SK-N-SH treated with all-trans-retinoic acid at 6 μM for 48 hours (cell line): ENCODE results near the gene SLC41A3.

Experiments
- ATAC-seq: fragments of 200-7000 bp; cut with Tn5 transposase; 3 replicates; pipeline ENCODE4 v1.9.1; 2020; ENCODE audit warnings: mild to moderate bottlenecking, moderate library complexity
- ARNTL ChIP-seq: fragments of 450-650 bp; formaldehyde crosslinking; IDR thresholded peaks from 2 replicates; pipeline ENCODE4 v1.5.0; 2020; ENCODE audit warnings: low read depth, mild to moderate bottlenecking, moderate library complexity, borderline replicate concordance
- BACH2 ChIP-seq: fragments of 250-450 bp; sonication (Bioruptor Pico); IDR thresholded peaks from 2 replicates; pipeline ENCODE4 v1.9.0; 2021; ENCODE audit warnings: mild to moderate bottlenecking, borderline replicate concordance
- ESRRG ChIP-seq: fragments of 250-450 bp; sonication (Bioruptor Pico); IDR thresholded peaks from 2 replicates; pipeline ENCODE4 v1.6.1; 2021; ENCODE audit warnings: mild to moderate bottlenecking
- GLIS3 ChIP-seq: fragments of 250-450 bp; sonication (Bioruptor Pico); IDR thresholded peaks from 2 replicates; pipeline ENCODE4 v1.5.0; 2020; ENCODE audit warnings: mild to moderate bottlenecking, moderate library complexity
- ISL1 ChIP-seq: fragments of 250-450 bp; sonication (Bioruptor Pico); IDR thresholded peaks from 2 replicates; pipeline ENCODE4 v2.1.2; 2022; ENCODE audit warnings: mild to moderate bottlenecking, moderate library complexity
- OSR1 ChIP-seq: fragments of 250-450 bp; sonication (Bioruptor Pico); IDR thresholded peaks from 2 replicates; pipeline ENCODE4 v1.8.0; 2022; ENCODE audit warnings: moderate library complexity, mild to moderate bottlenecking, inconsistent platforms
- PPARA ChIP-seq: fragments of 250-450 bp; sonication (Bioruptor Pico); IDR thresholded peaks from 2 replicates; pipeline ENCODE4 v1.5.0; 2020; ENCODE audit warnings: mild to moderate bottlenecking, borderline replicate concordance
- SNAI2 ChIP-seq: fragments of 250-450 bp; sonication (Bioruptor Pico); IDR thresholded peaks from 2 replicates; pipeline ENCODE4 v1.5.0; 2020; ENCODE audit warnings: mild to moderate bottlenecking, moderate library complexity
- TCF4 ChIP-seq: fragments of 250-450 bp; sonication (Bioruptor Pico); IDR thresholded peaks from 2 replicates; pipeline ENCODE4 v1.8.0; 2021; ENCODE audit warnings: mild to moderate bottlenecking, moderate library complexity, borderline replicate concordance
- TOX ChIP-seq: fragments of 250-450 bp; sonication (Bioruptor Pico); IDR thresholded peaks from 2 replicates; pipeline ENCODE4 v1.8.0; 2021; ENCODE audit warnings: mild to moderate bottlenecking, moderate library complexity, borderline replicate concordance
- ZC3H10 ChIP-seq: fragments of 250-450 bp; sonication (Bioruptor Pico); IDR thresholded peaks from 2 replicates; pipeline ENCODE4 v1.5.1; 2021; ENCODE audit warnings: mild to moderate bottlenecking, moderate library complexity
- ZFP30 ChIP-seq: fragments of 450-650 bp; formaldehyde crosslinking; IDR thresholded peaks from 2 replicates; pipeline ENCODE4 v1.5.0; 2022; ENCODE audit warnings: mild to moderate bottlenecking, moderate library complexity
- ZNF565 ChIP-seq: fragments of 450-650 bp; formaldehyde crosslinking; conservative IDR thresholded peaks from 2 replicates; pipeline ENCODE4 v1.5.0; 2020; ENCODE audit warnings: low read depth, mild to moderate bottlenecking, moderate library complexity
- ZNF70 ChIP-seq: fragments of 450-650 bp; formaldehyde crosslinking; IDR thresholded peaks from 2 replicates; pipeline ENCODE4 v1.5.0; 2020; ENCODE audit warnings: mild to moderate bottlenecking, moderate library complexity
- ZNF8 ChIP-seq: fragments of 450-650 bp; formaldehyde crosslinking; IDR thresholded peaks from 2 replicates; pipeline ENCODE4 v1.5.0; 2020; ENCODE audit warnings: mild to moderate bottlenecking, moderate library complexity
- TF ChIP-seq, protein P1 (sequence below): fragments of 250-450 bp; sonication (Bioruptor Pico); IDR thresholded peaks from 2 replicates; pipeline ENCODE4 v1.5.0; 2020; ENCODE audit warnings: mild to moderate bottlenecking, moderate library complexity
- TF ChIP-seq, protein P2 (sequence below): fragments of 250-450 bp; sonication (Bioruptor Pico); IDR thresholded peaks from 2 replicates; pipeline ENCODE4 v1.5.1; 2020; ENCODE audit warnings: low read depth, mild to moderate bottlenecking, moderate library complexity
- TF ChIP-seq, protein P3 (sequence below): fragments of 250-450 bp; sonication (Bioruptor Pico); IDR thresholded peaks from 2 replicates; pipeline ENCODE4 v1.8.0; 2020; ENCODE audit warnings: mild to moderate bottlenecking, moderate library complexity, borderline replicate concordance
- TF ChIP-seq, protein P4 (sequence below): fragments of 250-450 bp; sonication (Bioruptor Pico); IDR thresholded peaks from 2 replicates; pipeline ENCODE4 v1.8.0; 2021; ENCODE audit warnings: low read depth, mild to moderate bottlenecking, moderate library complexity, borderline replicate concordance

The SLC41A3 gene

DNA sequence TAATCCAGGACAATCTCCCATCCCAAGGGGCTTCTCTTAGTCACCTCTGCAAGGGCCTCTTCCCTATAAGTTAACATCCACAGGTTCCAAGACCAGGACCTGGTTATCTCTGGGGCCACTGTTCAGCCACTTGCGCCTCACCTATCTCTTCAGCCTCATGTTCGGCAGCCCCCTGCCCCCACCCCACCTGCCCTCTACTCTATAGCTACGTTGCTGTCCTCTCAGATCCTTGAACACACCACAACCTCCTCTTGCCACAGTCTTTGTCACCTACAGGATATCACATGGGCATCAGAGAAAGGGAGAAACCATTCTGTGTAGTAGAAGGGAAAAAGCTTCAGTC lies 33.9 kb downstream of the SLC41A3 start:
- TF ChIP-seq ZFP30 (CRISPR knock-in tag): no peak
- TF ChIP-seq, protein P1, sequence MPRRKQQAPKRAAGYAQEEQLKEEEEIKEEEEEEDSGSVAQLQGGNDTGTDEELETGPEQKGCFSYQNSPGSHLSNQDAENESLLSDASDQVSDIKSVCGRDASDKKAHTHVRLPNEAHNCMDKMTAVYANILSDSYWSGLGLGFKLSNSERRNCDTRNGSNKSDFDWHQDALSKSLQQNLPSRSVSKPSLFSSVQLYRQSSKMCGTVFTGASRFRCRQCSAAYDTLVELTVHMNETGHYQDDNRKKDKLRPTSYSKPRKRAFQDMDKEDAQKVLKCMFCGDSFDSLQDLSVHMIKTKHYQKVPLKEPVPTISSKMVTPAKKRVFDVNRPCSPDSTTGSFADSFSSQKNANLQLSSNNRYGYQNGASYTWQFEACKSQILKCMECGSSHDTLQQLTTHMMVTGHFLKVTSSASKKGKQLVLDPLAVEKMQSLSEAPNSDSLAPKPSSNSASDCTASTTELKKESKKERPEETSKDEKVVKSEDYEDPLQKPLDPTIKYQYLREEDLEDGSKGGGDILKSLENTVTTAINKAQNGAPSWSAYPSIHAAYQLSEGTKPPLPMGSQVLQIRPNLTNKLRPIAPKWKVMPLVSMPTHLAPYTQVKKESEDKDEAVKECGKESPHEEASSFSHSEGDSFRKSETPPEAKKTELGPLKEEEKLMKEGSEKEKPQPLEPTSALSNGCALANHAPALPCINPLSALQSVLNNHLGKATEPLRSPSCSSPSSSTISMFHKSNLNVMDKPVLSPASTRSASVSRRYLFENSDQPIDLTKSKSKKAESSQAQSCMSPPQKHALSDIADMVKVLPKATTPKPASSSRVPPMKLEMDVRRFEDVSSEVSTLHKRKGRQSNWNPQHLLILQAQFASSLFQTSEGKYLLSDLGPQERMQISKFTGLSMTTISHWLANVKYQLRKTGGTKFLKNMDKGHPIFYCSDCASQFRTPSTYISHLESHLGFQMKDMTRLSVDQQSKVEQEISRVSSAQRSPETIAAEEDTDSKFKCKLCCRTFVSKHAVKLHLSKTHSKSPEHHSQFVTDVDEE: no peak
- TF ChIP-seq, protein P2, sequence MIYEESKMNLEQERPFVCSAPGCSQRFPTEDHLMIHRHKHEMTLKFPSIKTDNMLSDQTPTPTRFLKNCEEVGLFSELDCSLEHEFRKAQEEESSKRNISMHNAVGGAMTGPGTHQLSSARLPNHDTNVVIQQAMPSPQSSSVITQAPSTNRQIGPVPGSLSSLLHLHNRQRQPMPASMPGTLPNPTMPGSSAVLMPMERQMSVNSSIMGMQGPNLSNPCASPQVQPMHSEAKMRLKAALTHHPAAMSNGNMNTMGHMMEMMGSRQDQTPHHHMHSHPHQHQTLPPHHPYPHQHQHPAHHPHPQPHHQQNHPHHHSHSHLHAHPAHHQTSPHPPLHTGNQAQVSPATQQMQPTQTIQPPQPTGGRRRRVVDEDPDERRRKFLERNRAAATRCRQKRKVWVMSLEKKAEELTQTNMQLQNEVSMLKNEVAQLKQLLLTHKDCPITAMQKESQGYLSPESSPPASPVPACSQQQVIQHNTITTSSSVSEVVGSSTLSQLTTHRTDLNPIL (CRISPR knock-in tag): no peak
- no peak for TF ChIP-seq ZNF8 (CRISPR knock-in tag)
- no peak for TF ChIP-seq OSR1 (CRISPR knock-in tag)
- no peak for TF ChIP-seq PPARA (CRISPR knock-in tag)
- no peak for TF ChIP-seq ARNTL (CRISPR knock-in tag)
- TF ChIP-seq ZNF70 (CRISPR knock-in tag): no peak
- TF ChIP-seq, protein P3, sequence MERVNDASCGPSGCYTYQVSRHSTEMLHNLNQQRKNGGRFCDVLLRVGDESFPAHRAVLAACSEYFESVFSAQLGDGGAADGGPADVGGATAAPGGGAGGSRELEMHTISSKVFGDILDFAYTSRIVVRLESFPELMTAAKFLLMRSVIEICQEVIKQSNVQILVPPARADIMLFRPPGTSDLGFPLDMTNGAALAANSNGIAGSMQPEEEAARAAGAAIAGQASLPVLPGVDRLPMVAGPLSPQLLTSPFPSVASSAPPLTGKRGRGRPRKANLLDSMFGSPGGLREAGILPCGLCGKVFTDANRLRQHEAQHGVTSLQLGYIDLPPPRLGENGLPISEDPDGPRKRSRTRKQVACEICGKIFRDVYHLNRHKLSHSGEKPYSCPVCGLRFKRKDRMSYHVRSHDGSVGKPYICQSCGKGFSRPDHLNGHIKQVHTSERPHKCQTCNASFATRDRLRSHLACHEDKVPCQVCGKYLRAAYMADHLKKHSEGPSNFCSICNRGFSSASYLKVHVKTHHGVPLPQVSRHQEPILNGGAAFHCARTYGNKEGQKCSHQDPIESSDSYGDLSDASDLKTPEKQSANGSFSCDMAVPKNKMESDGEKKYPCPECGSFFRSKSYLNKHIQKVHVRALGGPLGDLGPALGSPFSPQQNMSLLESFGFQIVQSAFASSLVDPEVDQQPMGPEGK (CRISPR knock-in tag): no peak
- TF ChIP-seq, protein P4, sequence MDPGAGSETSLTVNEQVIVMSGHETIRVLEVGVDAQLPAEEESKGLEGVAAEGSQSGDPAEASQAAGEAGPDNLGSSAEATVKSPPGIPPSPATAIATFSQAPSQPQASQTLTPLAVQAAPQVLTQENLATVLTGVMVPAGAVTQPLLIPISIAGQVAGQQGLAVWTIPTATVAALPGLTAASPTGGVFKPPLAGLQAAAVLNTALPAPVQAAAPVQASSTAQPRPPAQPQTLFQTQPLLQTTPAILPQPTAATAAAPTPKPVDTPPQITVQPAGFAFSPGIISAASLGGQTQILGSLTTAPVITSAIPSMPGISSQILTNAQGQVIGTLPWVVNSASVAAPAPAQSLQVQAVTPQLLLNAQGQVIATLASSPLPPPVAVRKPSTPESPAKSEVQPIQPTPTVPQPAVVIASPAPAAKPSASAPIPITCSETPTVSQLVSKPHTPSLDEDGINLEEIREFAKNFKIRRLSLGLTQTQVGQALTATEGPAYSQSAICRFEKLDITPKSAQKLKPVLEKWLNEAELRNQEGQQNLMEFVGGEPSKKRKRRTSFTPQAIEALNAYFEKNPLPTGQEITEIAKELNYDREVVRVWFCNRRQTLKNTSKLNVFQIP (CRISPR knock-in tag): no peak
- no peak for TF ChIP-seq TOX (CRISPR knock-in tag)
- TF ChIP-seq BACH2: no peak
- no peak for TF ChIP-seq ZC3H10 (CRISPR knock-in tag)
- TF ChIP-seq ISL1 (CRISPR knock-in tag): no peak
- no peak for ATAC-seq

DNA sequence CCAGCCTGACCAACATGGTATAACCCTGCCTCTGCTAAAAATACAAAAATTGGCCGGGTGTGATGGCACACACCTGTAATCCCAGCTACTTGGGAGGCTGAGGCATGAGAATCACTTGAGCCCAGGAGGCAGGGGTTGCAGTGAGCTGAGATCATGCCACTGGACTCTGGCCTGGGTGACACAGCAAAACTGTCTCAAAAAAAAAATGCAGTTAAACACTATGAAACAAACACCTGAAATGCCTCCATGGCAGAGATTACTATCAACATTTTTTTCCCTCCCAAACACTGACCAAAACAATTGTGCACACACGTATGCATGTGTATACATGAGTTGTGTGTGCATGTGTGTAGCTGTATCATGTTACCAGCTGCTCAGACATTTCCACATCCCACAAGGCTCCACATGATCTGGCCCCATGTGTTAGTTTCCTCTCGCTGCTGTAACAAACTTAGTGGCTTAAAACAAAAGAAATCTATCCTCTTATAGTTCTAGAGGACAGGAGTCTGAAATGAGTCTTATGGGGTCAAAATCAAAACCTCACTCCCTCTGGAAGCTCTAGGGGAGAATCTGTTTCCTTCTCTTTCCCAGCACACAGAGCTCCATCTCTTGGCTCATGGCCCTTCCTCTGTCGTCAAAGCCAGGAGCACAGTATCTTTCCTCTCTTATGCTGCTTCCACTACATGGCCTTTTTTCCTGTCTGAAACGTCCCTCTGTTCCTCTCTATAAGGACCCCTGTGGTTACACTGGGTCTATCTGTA lies 34.5 kb downstream of the SLC41A3 start:
- no peak for ATAC-seq
- TF ChIP-seq, protein P1: no peak
- TF ChIP-seq GLIS3 (CRISPR knock-in tag) (no peak), OSR1 (CRISPR knock-in tag) (no peak), TCF4 (no peak), ZNF8 (CRISPR knock-in tag) (no peak)

DNA sequence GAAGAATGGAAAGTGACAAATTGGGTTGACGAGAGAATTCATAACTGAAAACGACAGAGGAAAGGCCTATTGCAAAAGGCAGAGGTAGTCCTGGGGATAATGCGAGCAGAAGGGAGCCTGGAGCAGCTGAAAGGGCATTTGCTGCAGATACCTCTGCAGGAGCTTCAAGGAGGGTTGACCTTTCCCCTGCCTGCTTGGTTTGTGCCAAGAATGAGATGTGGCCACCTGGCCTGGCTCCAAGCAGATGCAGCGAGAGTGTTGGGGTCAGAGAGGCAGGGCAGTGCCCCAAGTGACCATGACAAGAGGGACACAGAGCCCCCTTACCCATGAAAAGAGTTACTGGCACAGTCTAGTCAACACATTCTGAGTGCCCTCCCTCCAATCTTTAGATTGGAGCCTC lies 43.5 kb downstream of the SLC41A3 start:
- no peak for ATAC-seq
- TF ChIP-seq ESRRG (CRISPR knock-in tag) (no peak), OSR1 (CRISPR knock-in tag) (no peak), SNAI2 (CRISPR knock-in tag) (no peak), ZNF8 (CRISPR knock-in tag) (no peak), ZFP30 (CRISPR knock-in tag) (no peak), ZNF70 (CRISPR knock-in tag) (no peak), ARNTL (CRISPR knock-in tag) (no peak), ZNF565 (no peak), ISL1 (CRISPR knock-in tag) (no peak), BACH2 (no peak)
- TF ChIP-seq, protein P2 (CRISPR knock-in tag): no peak
- TF ChIP-seq, protein P3 (CRISPR knock-in tag): no peak
- TF ChIP-seq, protein P4 (CRISPR knock-in tag): no peak
